HG02642 (cell line): ENCODE results near the gene MYO18A.

Source experiments
- ATAC-seq: cut with Tn5 transposase; IDR thresholded peaks from one replicate; pipeline ENCODE4 v1.9.1; 2021; ENCODE audit warnings: mild to moderate bottlenecking; ENCODE audit not compliant: unreplicated experiment, poor library complexity

The MYO18A gene

DNA sequence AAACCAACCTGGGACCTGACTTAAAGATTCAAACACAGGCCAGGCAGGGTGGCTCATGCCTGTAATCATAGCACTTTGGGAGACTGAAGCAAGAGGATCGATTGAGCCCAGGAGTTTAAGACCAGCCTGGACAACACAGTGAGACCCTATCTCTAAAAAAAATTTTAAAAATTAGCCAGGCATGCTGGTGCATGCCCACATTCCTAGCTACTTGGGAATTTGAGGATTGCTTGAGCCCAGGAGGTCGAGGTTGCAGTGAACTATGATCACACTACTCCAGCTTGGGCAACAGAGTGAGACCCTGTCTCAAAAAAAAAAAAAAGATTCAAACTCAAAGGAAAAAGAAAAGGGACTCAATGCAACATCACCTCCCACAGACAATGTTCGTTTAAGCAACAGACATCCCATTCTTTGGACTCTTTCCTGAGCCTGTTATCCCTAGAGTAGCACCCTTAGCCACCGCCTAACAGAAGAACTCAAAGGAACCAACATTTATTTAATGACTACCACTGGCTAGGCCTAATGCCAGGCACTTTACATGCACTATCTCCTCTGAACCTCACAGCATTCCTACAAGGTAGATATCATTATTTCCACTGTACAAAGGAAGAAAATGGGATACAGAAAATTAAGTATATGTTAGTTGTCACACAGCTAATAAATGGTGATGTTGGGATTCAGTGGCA is 12.7 kb downstream of the MYO18A start:
- ATAC-seq, result no peak

- ATAC-seq, result no peak
Observed at GRCh38 chr17:29166507-29166887, 13.7 kb downstream of the MYO18A start.

- no peak for ATAC-seq
Observed at GRCh38 chr17:29165800-29166506, 14.2 kb downstream of the MYO18A start.

GRCh38 chr17:29165261-29165660 is 14.9 kb downstream of the MYO18A start:
- ATAC-seq, result no peak

DNA sequence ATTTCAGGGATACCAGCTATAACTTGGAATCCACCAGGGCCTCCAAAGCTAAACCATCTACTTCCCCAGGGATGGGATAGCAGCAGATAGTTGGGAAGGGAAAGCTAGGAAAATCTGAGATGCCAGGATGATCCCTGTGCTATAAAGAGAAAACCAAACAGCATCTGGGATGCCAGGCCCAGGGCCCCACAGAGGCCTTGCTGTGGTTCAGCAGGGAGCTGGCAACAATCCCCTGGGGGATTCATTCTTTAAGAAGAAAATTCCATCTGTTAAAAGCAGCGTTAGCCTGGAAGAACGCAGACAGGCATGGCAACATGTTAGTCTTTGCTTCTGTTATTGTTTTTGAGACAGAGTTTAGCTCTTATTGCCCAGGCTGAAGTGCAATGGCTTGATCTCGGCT is 16.6 kb downstream of the MYO18A start:
- no peak for ATAC-seq

DNA sequence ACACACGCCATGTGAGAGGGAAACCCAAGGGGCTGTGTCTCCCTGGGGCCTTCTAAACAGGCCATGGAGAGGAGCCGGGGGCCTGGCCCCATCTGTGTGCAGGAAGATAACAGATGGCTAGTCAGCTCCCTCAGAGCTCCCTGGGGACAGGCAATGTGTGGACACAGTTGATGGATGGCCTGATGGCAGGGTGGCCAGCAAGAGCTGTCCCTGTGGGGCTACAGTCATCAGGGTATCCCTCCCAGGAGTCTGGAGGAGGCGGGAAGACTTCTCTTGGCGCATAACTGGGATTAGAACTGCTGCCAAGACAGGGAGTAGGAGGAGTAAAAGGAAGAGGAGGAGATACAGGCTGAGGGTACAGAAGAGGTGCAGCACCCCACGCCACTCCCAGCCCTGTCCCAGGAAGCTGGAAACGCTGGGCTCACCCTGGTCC is 17.3 kb downstream of the MYO18A start:
- ATAC-seq, result no peak

DNA sequence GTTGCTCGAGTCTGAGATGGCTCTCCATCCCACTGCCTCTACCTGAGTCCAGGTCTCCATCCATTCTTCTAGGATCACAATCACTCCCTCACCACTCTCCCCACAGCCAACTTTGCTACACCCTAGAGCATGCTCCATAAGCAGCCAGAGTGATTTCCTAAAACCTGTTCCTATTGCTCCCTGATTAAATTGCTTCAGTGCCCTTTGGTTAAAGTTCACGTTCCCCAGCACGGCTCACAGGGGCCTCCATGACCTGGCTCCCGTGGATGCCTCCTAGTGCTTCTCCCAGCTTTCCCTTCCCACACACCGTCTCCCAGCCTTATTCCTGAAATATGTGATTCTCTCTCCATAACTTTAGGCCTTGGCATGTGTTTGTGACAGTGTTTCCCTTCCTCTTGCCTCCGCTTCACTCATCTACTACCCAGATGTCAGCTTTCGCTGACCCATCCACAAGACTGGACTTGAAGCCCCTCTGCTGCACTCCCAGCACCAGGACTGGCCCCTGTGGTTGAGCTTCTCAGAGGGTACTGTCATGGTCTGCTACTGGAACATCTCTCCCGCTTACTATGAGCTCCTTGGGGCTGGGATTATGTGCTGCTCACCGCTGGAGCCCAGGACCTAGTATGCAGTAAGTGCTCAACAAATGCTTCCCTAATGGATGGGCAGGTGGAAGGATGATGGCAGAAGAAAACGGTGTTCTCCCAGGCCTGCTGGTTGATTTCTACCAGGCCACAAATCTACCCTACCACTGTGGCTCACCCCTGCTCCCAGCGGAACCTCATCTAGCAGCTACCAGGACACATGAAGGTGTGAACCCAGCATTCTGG is 17.9 kb downstream of the MYO18A start:
- ATAC-seq, result no peak

- no peak for ATAC-seq
Observed at GRCh38 chr17:29160253-29160652, 19.9 kb downstream of the MYO18A start.

GRCh38 chr17:29159306-29159860 is 20.8 kb downstream of the MYO18A start:
- ATAC-seq, result no peak

DNA sequence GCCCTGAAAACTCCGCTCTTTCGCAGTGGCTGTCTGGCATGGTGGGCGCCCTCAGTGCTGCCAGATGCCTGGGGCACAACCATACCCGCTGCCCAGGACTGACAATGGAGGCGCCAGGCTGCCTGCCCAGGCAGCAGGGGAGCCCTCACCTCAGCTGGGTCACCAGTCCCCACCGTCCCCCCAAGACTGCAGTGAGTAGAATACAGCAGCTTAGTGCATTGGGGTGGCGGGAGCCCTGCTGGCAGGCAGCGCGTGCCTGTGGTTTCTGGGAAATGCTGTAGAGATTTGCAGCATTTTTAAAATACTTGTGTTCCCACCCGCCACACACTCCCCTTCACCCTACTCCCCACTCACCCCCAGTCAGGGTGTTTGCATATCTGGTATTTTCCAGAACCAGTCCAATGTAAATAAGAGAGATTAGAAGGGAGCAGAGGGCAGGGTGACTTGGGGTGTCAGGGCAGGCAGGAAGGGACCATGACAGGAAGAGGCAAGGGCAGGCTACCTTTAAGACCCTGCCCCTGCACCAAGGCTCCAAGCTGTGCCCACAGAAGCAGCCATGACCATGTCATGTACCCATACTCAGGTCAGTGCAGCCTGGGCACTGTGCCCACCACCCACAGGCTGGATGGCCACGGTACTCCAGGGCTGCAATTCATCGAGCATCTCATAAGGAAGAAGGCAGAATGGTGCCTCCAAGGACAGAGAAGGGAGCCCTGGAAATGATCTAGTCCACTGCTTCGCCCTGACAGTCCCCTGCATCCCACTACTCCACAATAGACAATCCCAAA is 21.5 kb downstream of the MYO18A start:
- ATAC-seq, result no peak

DNA sequence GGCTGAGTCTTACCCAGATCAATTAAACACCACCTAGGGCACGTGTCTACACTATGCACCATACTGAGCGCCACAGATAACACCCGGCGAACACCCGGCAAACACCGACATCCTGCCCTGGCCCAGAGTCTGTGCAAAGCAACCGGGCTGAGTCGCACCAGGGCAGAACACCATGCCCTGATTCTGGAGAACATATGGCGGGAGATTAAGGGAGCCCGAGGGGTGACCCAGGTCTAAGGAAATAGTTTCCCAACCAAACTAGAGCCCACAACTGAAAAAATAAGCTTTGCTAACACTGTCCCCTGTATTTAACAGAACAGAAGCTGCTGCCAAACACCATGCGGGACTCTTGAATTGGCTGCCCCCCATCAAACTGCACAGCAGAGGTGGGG is 22.1 kb downstream of the MYO18A start:
- no peak for ATAC-seq

- ATAC-seq, result no peak
Observed at GRCh38 chr17:29157310-29157709, 22.9 kb downstream of the MYO18A start.

- ATAC-seq, result no peak
Observed at GRCh38 chr17:29156781-29157180, 23.4 kb downstream of the MYO18A start.

DNA sequence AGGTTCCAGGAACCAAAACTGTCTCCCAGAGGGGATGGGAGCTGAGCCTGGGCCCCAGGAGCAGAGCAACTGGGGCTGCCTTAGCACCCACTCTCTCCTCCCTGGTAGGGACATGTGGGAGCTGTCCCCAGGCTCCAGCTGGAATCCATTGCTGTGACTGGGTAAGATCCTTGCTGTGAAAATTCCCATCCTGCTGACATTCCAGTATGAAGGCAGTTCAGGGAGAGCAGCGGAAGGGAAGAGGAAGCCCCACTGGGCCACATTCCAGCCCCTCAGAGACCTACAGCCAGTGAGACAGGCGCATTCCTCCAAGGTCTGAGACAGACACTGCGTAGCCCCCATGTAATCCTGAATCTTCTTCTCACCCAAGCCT is 24.2 kb downstream of the MYO18A start:
- ATAC-seq, result no peak

- ATAC-seq, result no peak
Observed at GRCh38 chr17:29155227-29155965, 24.8 kb downstream of the MYO18A start.

GRCh38 chr17:29154516-29155226 is 25.5 kb downstream of the MYO18A start:
- ATAC-seq, result no peak

GRCh38 chr17:29151567-29151966 is 28.6 kb downstream of the MYO18A start:
- ATAC-seq, result no peak

- ATAC-seq, result no peak
Observed at GRCh38 chr17:29150161-29150560, 30.0 kb downstream of the MYO18A start.
